Measurements from ENCODE around the gene MCOLN1. TPM values are rescaled to one million over a fixed set of nuclear protein-coding genes. Genes with fewer than 3 reads are reported as not detected.

The MCOLN1 gene
- total and polyA plus RNA-seq, 5 experiments from 2014 or later, result 6.5 to 13.7 (median 10.1) TPM

GRCh38 chr19:7540761-7541474, 18.5 kb downstream of the MCOLN1 start:
- peaks cover 0 to 32% (median 11%) of the 10 kb centered on the region in 3 donors for H3K36me3 Mint-ChIP-seq
- POLR2A ChIA-PET, result no interaction called here
- H3K27me3 Mint-ChIP-seq, result no peaks in the 10 kb centered on the region
- H3K27ac Mint-ChIP-seq, result no peak overlapping the region
- ATAC-seq, result no peak
- H3K4me1 Mint-ChIP-seq, result peaks cover 11 to 32% (median 21%) of the 10 kb centered on the region in 4 donors
- no peak for DNase-seq
- H3K4me3 Mint-ChIP-seq, result no peak overlapping the region
- no peaks in the 10 kb centered on the region for H3K9me3 Mint-ChIP-seq

DNA sequence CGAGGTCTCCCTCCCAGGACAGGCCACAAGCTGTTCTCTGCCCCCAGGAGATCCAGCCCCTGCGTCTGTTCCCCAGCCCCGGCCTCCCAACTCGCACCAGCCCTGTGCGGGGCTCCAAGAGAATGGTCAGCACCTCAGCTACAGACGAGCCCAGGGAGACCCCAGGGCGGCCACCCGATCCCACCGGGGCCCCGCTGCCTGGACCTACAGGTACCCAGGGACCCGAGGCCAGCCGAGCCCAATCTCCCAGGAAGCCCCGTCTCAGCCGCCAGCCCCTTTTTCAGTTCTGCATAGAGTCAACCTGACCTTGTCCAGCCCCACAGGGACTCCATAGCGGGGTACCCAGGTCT, 19.0 kb downstream of the MCOLN1 start:
- Mint-ChIP-seq H3K27ac (no peak overlapping the region), H3K36me3 (peaks cover 0 to 34% (median 11%) of the 10 kb centered on the region in 3 donors), H3K4me3 (no peak overlapping the region), H3K9me3 (no peaks in the 10 kb centered on the region), H3K4me1 (peaks cover 10 to 30% (median 19%) of the 10 kb centered on the region in 4 donors), H3K27me3 (no peaks in the 10 kb centered on the region)
- ATAC-seq, result no peak
- no peak for DNase-seq
- POLR2A ChIA-PET, result no interaction called here

GRCh38 chr19:7541828-7542443, 19.5 kb downstream of the MCOLN1 start:
- Mint-ChIP-seq H3K36me3 (peaks cover 0 to 34% (median 11%) of the 10 kb centered on the region in 3 donors), H3K27me3 (no peaks in the 10 kb centered on the region), H3K4me3 (no peak overlapping the region), H3K9me3 (no peaks in the 10 kb centered on the region), H3K4me1 (peaks cover 9 to 27% (median 16%) of the 10 kb centered on the region in 4 donors), H3K27ac (no peak overlapping the region)
- DNase-seq (no peak), ATAC-seq (no peak)
- POLR2A ChIA-PET, result interaction anchor here (0.5 to 0.6 kb wide), 2 partner anchors 51 to 88 kb away, joined by 3 to 8 read pairs; partner anchors contain the start of gene PET100

GRCh38 chr19:7542556-7543348, 20.3 kb downstream of the MCOLN1 start:
- POLR2A ChIA-PET, result interaction anchor here (0.5 to 0.6 kb wide), 2 partner anchors 52 to 87 kb away, joined by 3 to 8 read pairs; partner anchors contain the start of gene PET100
- no peak for ATAC-seq
- H3K27ac Mint-ChIP-seq, result peak overlapping the region in 4 of 10 donors; percentile 34 to 78 (median 56)
- H3K4me3 Mint-ChIP-seq, result no peak overlapping the region
- H3K27me3 Mint-ChIP-seq, result no peaks in the 10 kb centered on the region
- peaks cover 6 to 20% (median 12%) of the 10 kb centered on the region in 4 donors for H3K4me1 Mint-ChIP-seq
- no peak for DNase-seq
- no peaks in the 10 kb centered on the region for H3K9me3 Mint-ChIP-seq
- peaks cover 0 to 34% (median 11%) of the 10 kb centered on the region in 3 donors for H3K36me3 Mint-ChIP-seq

DNA sequence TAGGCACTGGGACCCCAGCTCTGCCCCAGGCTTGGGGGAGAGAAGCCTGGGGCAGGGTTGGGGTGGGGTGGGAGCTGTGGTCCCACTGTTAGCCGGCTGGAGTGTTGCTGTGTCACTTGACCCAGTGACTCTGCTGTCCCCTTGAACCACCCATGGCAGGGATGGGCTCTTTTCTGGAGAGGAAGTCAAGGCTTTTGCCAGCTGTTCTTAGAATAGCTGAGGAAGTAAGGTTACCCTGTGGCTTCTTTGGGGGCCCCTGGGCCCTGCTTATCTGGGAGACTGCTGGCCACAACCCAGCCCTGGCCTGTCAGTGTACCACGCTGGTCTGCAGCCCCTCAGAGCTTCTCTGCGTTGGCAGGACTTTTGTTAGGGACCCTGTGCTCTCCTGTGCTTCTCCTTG, 22.2 kb downstream of the MCOLN1 start:
- H3K9me3 Mint-ChIP-seq, result no peaks in the 10 kb centered on the region
- peaks cover 0 to 31% (median 11%) of the 10 kb centered on the region in 3 donors for H3K36me3 Mint-ChIP-seq
- DNase-seq (no peak), ATAC-seq (no peak)
- POLR2A ChIA-PET, result no interaction called here
- H3K4me1 Mint-ChIP-seq, result peaks cover 5 to 19% (median 9%) of the 10 kb centered on the region in 4 donors
- H3K4me3 Mint-ChIP-seq, result no peak overlapping the region
- no peaks in the 10 kb centered on the region for H3K27me3 Mint-ChIP-seq
- no peak overlapping the region for H3K27ac Mint-ChIP-seq

- peaks cover 0 to 30% (median 7%) of the 10 kb centered on the region in 3 donors for H3K36me3 Mint-ChIP-seq
- no peaks in the 10 kb centered on the region for H3K27me3 Mint-ChIP-seq
- H3K4me3 Mint-ChIP-seq, result no peak overlapping the region
- no peak for ATAC-seq
- H3K4me1 Mint-ChIP-seq, result peaks cover 5 to 18% (median 9%) of the 10 kb centered on the region in 4 donors
- H3K27ac Mint-ChIP-seq, result peak overlapping the region in 1 of 10 donors; percentile 66
- no peak for DNase-seq
- POLR2A ChIA-PET, result interaction anchor here (0.6 kb wide), 1 partner anchor 27 kb away, joined by 5 read pairs; no protein-coding TSS in a partner anchor
- no peaks in the 10 kb centered on the region for H3K9me3 Mint-ChIP-seq
Observed at GRCh38 chr19:7545300-7545699, 22.9 kb downstream of the MCOLN1 start.

- H3K27ac Mint-ChIP-seq, result peak overlapping the region in 4 of 10 donors; percentile 1 to 36 (median 16)
- H3K9me3 Mint-ChIP-seq, result no peaks in the 10 kb centered on the region
- ATAC-seq (peak in 1 of 2 donors; percentile 36), DNase-seq (no peak)
- peaks cover 5 to 17% (median 8%) of the 10 kb centered on the region in 4 donors for H3K4me1 Mint-ChIP-seq
- H3K36me3 Mint-ChIP-seq, result peaks cover 0 to 29% (median 6%) of the 10 kb centered on the region in 3 donors
- POLR2A ChIA-PET, result interaction anchor here (0.6 kb wide), 1 partner anchor 26 kb away, joined by 5 read pairs; no protein-coding TSS in a partner anchor
- no peaks in the 10 kb centered on the region for H3K27me3 Mint-ChIP-seq
- no peak overlapping the region for H3K4me3 Mint-ChIP-seq
Observed at GRCh38 chr19:7545904-7546303, 23.5 kb downstream of the MCOLN1 start.

- H3K4me1 Mint-ChIP-seq, result peaks cover 7 to 17% (median 14%) of the 10 kb centered on the region in 4 donors
- H3K36me3 Mint-ChIP-seq, result peaks cover 0 to 27% (median 9%) of the 10 kb centered on the region in 3 donors
- peak overlapping the region in 3 of 10 donors; percentile 19 to 72 (median 36) for H3K27ac Mint-ChIP-seq
- H3K9me3 Mint-ChIP-seq, result no peaks in the 10 kb centered on the region
- DNase-seq (no peak), ATAC-seq (no peak)
- no peaks in the 10 kb centered on the region for H3K27me3 Mint-ChIP-seq
- POLR2A ChIA-PET, result no interaction called here
- no peak overlapping the region for H3K4me3 Mint-ChIP-seq
Observed at GRCh38 chr19:7547159-7547558, 24.7 kb downstream of the MCOLN1 start.

DNA sequence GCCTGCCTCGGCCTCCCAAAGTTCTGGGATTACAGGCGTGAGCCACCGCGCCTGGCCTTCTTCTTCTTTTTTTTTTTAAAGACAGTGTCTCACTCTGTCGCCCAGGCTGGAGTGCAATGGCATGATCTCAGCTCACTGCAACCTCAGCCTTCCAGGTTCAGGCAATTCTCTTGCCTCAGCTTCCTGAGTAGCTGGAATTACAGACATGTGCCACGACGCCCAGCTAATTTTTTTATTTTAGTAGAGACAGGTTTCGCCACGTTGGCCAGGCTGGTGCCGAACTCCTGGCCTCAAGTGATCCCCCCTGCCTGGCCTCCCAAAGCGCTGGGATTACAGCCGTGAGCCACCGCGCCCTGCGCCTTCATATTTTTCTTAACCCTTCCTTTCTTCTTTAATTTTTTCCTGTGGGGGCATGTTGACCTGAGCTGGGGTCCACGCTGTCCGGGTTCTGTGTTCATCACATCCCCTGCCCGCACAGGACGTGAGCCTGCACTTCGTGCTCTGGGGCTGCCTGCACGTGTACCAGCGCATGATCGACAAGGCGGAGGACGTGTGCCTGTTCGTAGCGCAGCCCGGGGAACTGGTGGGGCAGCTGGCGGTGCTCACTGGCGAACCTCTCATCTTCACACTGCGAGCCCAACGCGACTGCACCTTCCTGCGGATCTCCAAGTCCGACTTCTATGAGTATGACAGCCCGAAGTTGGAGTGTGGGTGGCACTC, 27.2 kb downstream of the MCOLN1 start:
- peak overlapping the region in 1 of 10 donors; percentile 61 for H3K27ac Mint-ChIP-seq
- ATAC-seq, result no peak
- H3K4me1 Mint-ChIP-seq, result peaks cover 8 to 18% (median 13%) of the 10 kb centered on the region in 4 donors
- H3K36me3 Mint-ChIP-seq, result peaks cover 0 to 22% (median 7%) of the 10 kb centered on the region in 3 donors
- no peaks in the 10 kb centered on the region for H3K27me3 Mint-ChIP-seq
- POLR2A ChIA-PET, result no interaction called here
- no peak overlapping the region for H3K4me3 Mint-ChIP-seq
- DNase-seq, result no peak
- no peaks in the 10 kb centered on the region for H3K9me3 Mint-ChIP-seq

DNA sequence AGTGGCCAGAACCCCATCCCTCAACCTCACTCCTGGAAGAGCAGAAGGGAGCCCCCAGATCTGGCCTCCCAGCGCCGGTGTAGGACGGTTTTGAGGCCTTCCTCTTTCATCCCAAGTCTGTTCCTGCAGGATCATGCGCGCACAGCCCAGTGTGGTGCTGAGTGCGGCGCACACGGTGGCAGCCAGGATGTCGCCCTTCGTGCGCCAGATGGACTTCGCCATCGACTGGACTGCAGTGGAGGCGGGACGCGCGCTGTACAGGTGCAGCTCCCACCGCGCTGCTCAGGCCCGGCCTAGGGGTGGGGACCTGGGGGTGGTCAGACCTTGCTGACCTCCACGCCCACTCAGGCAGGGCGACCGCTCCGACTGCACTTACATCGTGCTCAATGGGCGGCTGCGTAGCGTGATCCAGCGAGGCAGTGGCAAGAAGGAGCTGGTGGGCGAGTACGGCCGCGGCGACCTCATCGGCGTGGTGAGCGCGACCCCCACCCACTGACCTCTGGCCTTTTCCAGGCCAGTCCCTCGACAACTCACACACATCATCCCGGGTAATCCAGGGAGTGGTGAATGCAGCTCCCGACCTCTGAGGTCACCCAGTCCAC, 27.8 kb downstream of the MCOLN1 start:
- peak overlapping the region in 3 of 10 donors; percentile 11 to 61 (median 13) for H3K27ac Mint-ChIP-seq
- H3K27me3 Mint-ChIP-seq, result no peaks in the 10 kb centered on the region
- no peaks in the 10 kb centered on the region for H3K9me3 Mint-ChIP-seq
- DNase-seq, result no peak
- H3K4me1 Mint-ChIP-seq, result peaks cover 7 to 18% (median 12%) of the 10 kb centered on the region in 4 donors
- H3K4me3 Mint-ChIP-seq, result no peak overlapping the region
- POLR2A ChIA-PET, result no interaction called here
- H3K36me3 Mint-ChIP-seq, result peaks cover 0 to 22% (median 7%) of the 10 kb centered on the region in 3 donors
- ATAC-seq, result no peak

DNA sequence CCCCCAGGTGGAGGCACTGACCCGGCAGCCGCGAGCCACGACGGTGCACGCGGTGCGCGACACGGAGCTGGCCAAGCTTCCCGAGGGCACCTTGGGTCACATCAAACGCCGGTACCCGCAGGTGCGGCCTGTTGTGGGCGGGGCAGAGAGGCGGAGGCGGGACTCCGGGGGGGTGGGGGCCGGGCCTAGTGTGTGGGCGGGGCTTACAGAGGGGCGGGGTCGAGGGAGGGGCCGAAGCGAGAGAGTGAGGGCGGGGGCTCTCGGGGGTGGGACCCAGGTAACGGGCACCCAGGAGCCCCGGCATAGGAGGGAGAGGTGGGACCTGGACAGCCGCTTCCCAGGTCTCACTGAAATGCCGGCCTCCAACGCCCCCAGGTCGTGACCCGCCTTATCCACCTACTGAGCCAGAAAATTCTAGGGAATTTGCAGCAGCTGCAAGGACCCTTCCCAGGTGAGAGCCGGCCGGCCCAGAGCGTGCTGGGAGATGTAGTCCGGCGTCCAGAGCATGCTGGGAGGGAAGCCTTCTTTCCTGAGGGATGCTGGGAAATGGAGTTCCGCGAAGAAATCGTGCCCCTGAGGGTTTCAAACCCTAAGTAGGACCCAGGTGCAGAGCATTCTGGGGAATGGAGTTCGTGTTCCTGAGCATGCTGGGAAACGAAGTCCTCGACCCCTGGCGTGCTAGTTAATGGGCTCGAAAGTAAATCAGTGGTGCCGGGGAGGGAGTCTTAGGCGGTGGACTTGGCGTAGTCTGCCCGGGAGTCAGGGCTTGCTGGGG, 28.8 kb downstream of the MCOLN1 start:
- peaks cover 0 to 23% (median 9%) of the 10 kb centered on the region in 3 donors for H3K36me3 Mint-ChIP-seq
- H3K27ac Mint-ChIP-seq, result peak overlapping the region in 1 of 10 donors; percentile 90

More for the DNA sequence above, 28.8 kb downstream of the MCOLN1 start:
- POLR2A ChIA-PET, result interaction anchor here (0.6 kb wide), 1 partner anchor 14 kb away, joined by 3 read pairs; no protein-coding TSS in a partner anchor
- H3K27me3 Mint-ChIP-seq, result no peaks in the 10 kb centered on the region
- peaks cover 3 to 12% (median 8%) of the 10 kb centered on the region in 4 donors for H3K4me1 Mint-ChIP-seq
- ATAC-seq (peak; percentile 67 to 94), DNase-seq (peak in 6 of 10 donors; percentile 15 to 69 (median 46))
- peak overlapping the region in 4 of 10 donors; percentile 25 to 48 (median 36) for H3K4me3 Mint-ChIP-seq
- H3K9me3 Mint-ChIP-seq, result no peaks in the 10 kb centered on the region

Data from naive thymus-derived CD8-positive, alpha-beta T cell (primary cell).